ENCODE results near the gene GRM5. TPM values are rescaled to one million over a fixed set of nuclear protein-coding genes. Genes with fewer than 3 reads are reported as not detected.
A peak's percentile ranks its signal among the peaks of the same experiment; 100 is the strongest.
"Not testable (repeated sequence)": the region's sequence is repeated elsewhere in the genome, so short reads cannot be mapped to it uniquely, and the experiment has no call there.

GRM5 gene
- total RNA-seq, 4 donors from 2014 or later = 0.13 TPM; not detected in 3

- ATAC-seq (ENCODE audit: low FRiP score) = no peak
These were observed 524.8 kb downstream of the GRM5 start for GRCh38 chr11:88541006-88541405.

GRCh38 chr11:88538098-88538497 lies 527.7 kb downstream of the GRM5 start:
- peak; percentile 44 for ATAC-seq (ENCODE audit: low FRiP score)
- no peak for DNase-seq (ENCODE audit: low spot score)
- TF ChIP-seq CTCF (IDR thresholded peaks at IDR 0.05) = no peak

More at GRCh38 chr11:88541006-88541405, 524.8 kb downstream of the GRM5 start:
- no peak for TF ChIP-seq CTCF (IDR thresholded peaks at IDR 0.05)
- DNase-seq (ENCODE audit: low spot score) = no peak

- ATAC-seq (ENCODE audit: low FRiP score) = no peak
These were observed 528.2 kb downstream of the GRM5 start for GRCh38 chr11:88537613-88538012.

GRCh38 chr11:88536616-88537265 lies 529.0 kb downstream of the GRM5 start:
- DNase-seq (ENCODE audit: low spot score) = no peak
- TF ChIP-seq CTCF (IDR thresholded peaks at IDR 0.05) = no peak

More at GRCh38 chr11:88537613-88538012, 528.2 kb downstream of the GRM5 start:
- no peak for TF ChIP-seq CTCF (IDR thresholded peaks at IDR 0.05)
- no peak for DNase-seq (ENCODE audit: low spot score)

GRCh38 chr11:88535916-88536547 lies 529.8 kb downstream of the GRM5 start:
- peak; percentile 89 for ATAC-seq (ENCODE audit: low FRiP score)
- DNase-seq (ENCODE audit: low spot score) = no peak
- TF ChIP-seq CTCF (IDR thresholded peaks at IDR 0.05) = no peak

More at GRCh38 chr11:88536616-88537265, 529.0 kb downstream of the GRM5 start:
- ATAC-seq (ENCODE audit: low FRiP score) = no peak

- no peak for TF ChIP-seq CTCF (IDR thresholded peaks at IDR 0.05)
- DNase-seq (ENCODE audit: low spot score) (no peak), ATAC-seq (ENCODE audit: low FRiP score) (no peak)
These were observed 530.5 kb downstream of the GRM5 start for GRCh38 chr11:88535266-88535665.

- DNase-seq (ENCODE audit: low spot score); ATAC-seq (ENCODE audit: low FRiP score): not testable (repeated sequence)
These were observed 531.1 kb downstream of the GRM5 start for GRCh38 chr11:88534706-88535105.
